ENCODE data around the gene LARP4B.

The LARP4B gene

GRCh38 chr10:865924-866576 lies 65.5 kb downstream of the LARP4B start:
- Mint-ChIP-seq H3K36me3 (ENCODE audit: insufficient read depth) (peaks cover 32% of the 10 kb centered on the region), H3K9me3 (no peaks in the 10 kb centered on the region), H3K27me3 (no peaks in the 10 kb centered on the region), H3K4me1 (ENCODE audit: low read depth in 2 of 2) (peaks cover 17 to 43% of the 10 kb centered on the region in 2 donors), H3K27ac (peak overlapping the region; percentile 57 to 69), H3K4me3 (no peak overlapping the region)
- DNase-seq: no peak
- ATAC-seq (replicated peaks): no peak

GRCh38 chr10:865257-865656 lies 66.2 kb downstream of the LARP4B start:
- H3K27me3 Mint-ChIP-seq: no peaks in the 10 kb centered on the region
- H3K4me1 Mint-ChIP-seq (ENCODE audit: low read depth in 2 of 2): peaks cover 13 to 36% of the 10 kb centered on the region in 2 donors
- peak overlapping the region in 1 of 2 donors; percentile 57 for H3K27ac Mint-ChIP-seq
- no peak overlapping the region for H3K4me3 Mint-ChIP-seq
- H3K36me3 Mint-ChIP-seq (ENCODE audit: insufficient read depth): peaks cover 40% of the 10 kb centered on the region
- DNase-seq: no peak
- H3K9me3 Mint-ChIP-seq: no peaks in the 10 kb centered on the region
- ATAC-seq (replicated peaks): no peak

DNA sequence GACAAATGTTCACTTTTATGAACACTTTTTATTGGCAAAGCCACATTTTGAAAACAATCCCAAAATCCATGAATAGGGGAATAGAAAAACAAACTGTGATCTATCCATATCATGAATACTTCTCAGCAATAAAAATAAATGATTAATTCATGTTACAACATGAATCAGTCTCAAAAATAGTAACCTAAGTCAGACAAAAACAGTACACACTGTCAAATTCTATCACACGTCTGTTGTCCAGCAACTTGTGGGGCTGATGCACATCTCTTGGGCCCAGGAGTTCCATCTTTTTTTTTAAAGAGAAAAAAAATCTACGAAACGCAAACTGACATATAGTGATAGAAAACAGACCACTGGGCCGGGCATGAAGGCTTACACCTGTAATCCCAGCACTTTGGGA lies 71.0 kb downstream of the LARP4B start:
- Mint-ChIP-seq H3K27ac (peak overlapping the region; percentile 72 to 79), H3K4me1 (ENCODE audit: low read depth in 2 of 2) (peaks cover 15 to 37% of the 10 kb centered on the region in 2 donors), H3K27me3 (no peaks in the 10 kb centered on the region), H3K9me3 (no peaks in the 10 kb centered on the region), H3K4me3 (no peak overlapping the region), H3K36me3 (ENCODE audit: insufficient read depth) (peaks cover 40% of the 10 kb centered on the region)
- ATAC-seq (replicated peaks) (no peak), DNase-seq (no peak)

- H3K4me3 Mint-ChIP-seq: no peak overlapping the region
- H3K9me3 Mint-ChIP-seq: no peaks in the 10 kb centered on the region
- H3K27ac Mint-ChIP-seq: peak overlapping the region; percentile 44 to 72
- peaks cover 16 to 49% of the 10 kb centered on the region in 2 donors for H3K4me1 Mint-ChIP-seq (ENCODE audit: low read depth in 2 of 2)
- H3K36me3 Mint-ChIP-seq (ENCODE audit: insufficient read depth): peaks cover 20% of the 10 kb centered on the region
- DNase-seq: no peak
- ATAC-seq (replicated peaks): no peak
- H3K27me3 Mint-ChIP-seq: no peaks in the 10 kb centered on the region
Observed at GRCh38 chr10:856416-857157, 74.9 kb downstream of the LARP4B start.

DNA sequence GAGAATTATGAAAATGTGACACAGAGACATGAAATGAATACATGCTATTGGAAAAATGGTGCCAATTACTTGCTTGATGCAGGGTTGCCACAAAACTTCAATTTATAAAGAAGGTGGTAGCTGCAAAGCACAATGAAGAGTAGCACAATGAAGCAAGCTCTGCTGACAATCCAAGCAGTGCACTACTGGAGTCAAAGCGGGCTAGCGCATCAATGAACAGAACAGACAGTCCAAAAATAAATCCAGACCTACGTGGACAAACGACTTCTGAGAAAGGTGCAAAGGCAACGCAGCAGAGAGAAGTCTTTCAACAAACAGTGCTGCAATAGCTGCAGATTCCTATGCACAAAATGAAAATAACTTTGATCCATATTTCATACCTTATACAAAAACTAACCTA lies 75.8 kb downstream of the LARP4B start:
- Mint-ChIP-seq H3K4me3 (no peak overlapping the region), H3K27me3 (no peaks in the 10 kb centered on the region), H3K9me3 (peaks cover 0 to 5% of the 10 kb centered on the region in 2 donors), H3K4me1 (ENCODE audit: low read depth in 2 of 2) (peaks cover 19 to 56% of the 10 kb centered on the region in 2 donors), H3K36me3 (ENCODE audit: insufficient read depth) (peaks cover 23% of the 10 kb centered on the region), H3K27ac (peak overlapping the region; percentile 72 to 75)
- no peak for DNase-seq
- no peak for ATAC-seq (replicated peaks)

DNA sequence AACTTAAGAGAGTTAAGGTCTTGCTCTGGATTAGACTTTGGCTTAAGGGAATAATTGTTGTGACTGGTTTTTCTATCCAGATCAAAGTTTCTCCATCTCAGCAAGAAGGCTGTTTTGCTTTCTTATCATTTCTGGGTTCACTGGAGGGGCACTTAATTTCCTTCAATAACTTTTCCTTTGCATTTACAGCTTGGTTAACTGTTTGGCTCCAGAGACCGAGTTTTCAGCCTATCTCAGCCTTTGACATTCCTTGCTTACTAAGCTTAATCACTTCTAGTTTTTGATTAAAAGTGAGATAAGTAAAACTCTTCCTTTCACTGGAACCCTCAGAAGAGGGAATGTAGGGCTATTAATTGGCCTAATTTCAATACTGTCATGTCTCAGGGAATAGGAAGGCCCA lies 76.4 kb downstream of the LARP4B start:
- H3K9me3 Mint-ChIP-seq: peaks cover 0 to 11% of the 10 kb centered on the region in 2 donors
- peak overlapping the region; percentile 72 to 75 for H3K27ac Mint-ChIP-seq
- no peak overlapping the region for H3K4me3 Mint-ChIP-seq
- ATAC-seq (replicated peaks) (no peak), DNase-seq (no peak)
- no peaks in the 10 kb centered on the region for H3K27me3 Mint-ChIP-seq
- peaks cover 22% of the 10 kb centered on the region for H3K36me3 Mint-ChIP-seq (ENCODE audit: insufficient read depth)
- peaks cover 19 to 56% of the 10 kb centered on the region in 2 donors for H3K4me1 Mint-ChIP-seq (ENCODE audit: low read depth in 2 of 2)

GRCh38 chr10:853017-853416 lies 78.5 kb downstream of the LARP4B start:
- Mint-ChIP-seq H3K27me3 (no peaks in the 10 kb centered on the region), H3K36me3 (ENCODE audit: insufficient read depth) (peaks cover 23% of the 10 kb centered on the region), H3K4me1 (ENCODE audit: low read depth in 2 of 2) (peaks cover 22 to 66% of the 10 kb centered on the region in 2 donors), H3K9me3 (peaks cover 1 to 16% of the 10 kb centered on the region in 2 donors), H3K4me3 (no peak overlapping the region), H3K27ac (peak overlapping the region; percentile 42 to 63)
- DNase-seq: no peak
- ATAC-seq (replicated peaks): no peak

GRCh38 chr10:852386-852785 lies 79.1 kb downstream of the LARP4B start:
- Mint-ChIP-seq H3K27ac (peak overlapping the region; percentile 42 to 63), H3K36me3 (ENCODE audit: insufficient read depth) (peaks cover 24% of the 10 kb centered on the region), H3K4me3 (no peak overlapping the region), H3K27me3 (no peaks in the 10 kb centered on the region), H3K9me3 (peaks cover 1 to 16% of the 10 kb centered on the region in 2 donors), H3K4me1 (ENCODE audit: low read depth in 2 of 2) (peaks cover 25 to 69% of the 10 kb centered on the region in 2 donors)
- DNase-seq: no peak
- no peak for ATAC-seq (replicated peaks)

- Mint-ChIP-seq H3K27ac (peak overlapping the region; percentile 42 to 63), H3K4me1 (ENCODE audit: low read depth in 2 of 2) (peaks cover 26 to 68% of the 10 kb centered on the region in 2 donors), H3K4me3 (no peak overlapping the region), H3K36me3 (ENCODE audit: insufficient read depth) (peaks cover 28% of the 10 kb centered on the region), H3K9me3 (peaks cover 1 to 16% of the 10 kb centered on the region in 2 donors), H3K27me3 (no peaks in the 10 kb centered on the region)
- ATAC-seq (replicated peaks) (no peak), DNase-seq (no peak)
Observed at GRCh38 chr10:851901-852300, 79.6 kb downstream of the LARP4B start.

DNA sequence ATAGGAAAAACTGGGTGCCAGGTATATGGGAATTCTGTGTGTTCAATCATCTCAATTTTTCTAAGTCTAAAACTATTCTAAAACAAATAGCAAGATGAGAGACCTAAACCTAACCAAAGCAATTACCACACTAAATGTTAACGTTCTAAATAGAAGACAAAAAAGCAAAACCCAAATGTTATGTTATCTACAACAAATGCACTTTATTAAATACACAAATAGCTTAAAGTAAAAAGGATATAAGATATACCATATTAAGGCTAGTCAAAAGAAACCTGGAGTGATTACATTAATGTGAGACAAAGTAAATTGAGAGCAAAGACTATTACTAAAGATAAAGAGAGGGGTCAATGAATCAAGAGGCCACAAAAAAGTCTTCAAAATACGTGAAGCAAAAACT lies 81.4 kb downstream of the LARP4B start:
- no peak for DNase-seq
- no peaks in the 10 kb centered on the region for H3K27me3 Mint-ChIP-seq
- peak overlapping the region in 1 of 2 donors; percentile 10 for H3K4me3 Mint-ChIP-seq
- H3K36me3 Mint-ChIP-seq (ENCODE audit: insufficient read depth): peaks cover 27% of the 10 kb centered on the region
- peaks cover 1 to 16% of the 10 kb centered on the region in 2 donors for H3K9me3 Mint-ChIP-seq
- peaks cover 27 to 72% of the 10 kb centered on the region in 2 donors for H3K4me1 Mint-ChIP-seq (ENCODE audit: low read depth in 2 of 2)
- peak overlapping the region in 1 of 2 donors; percentile 61 for H3K27ac Mint-ChIP-seq
- no peak for ATAC-seq (replicated peaks)

DNA sequence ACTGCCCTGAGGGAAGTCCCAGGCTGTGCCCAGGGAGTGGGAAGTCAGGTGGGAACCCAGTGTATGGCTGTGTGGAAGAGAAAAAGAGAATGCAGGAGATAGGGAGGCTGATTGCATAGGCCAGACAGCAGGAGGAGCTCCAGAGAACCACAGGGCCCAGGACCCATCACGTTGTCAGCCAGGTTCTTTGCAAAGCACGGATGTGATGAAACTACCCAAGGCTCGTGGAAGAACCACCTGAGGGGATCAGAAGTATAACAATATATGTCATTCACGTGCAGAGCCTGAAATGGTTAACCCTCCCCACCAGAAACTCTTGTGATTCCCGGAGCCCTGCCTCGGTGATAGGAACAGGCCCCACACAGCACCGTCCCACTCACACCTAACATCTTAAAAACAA lies 83.6 kb downstream of the LARP4B start:
- no peak overlapping the region for H3K4me3 Mint-ChIP-seq
- ATAC-seq (replicated peaks) (no peak), DNase-seq (no peak)
- no peaks in the 10 kb centered on the region for H3K27me3 Mint-ChIP-seq
- H3K9me3 Mint-ChIP-seq: peaks cover 1 to 16% of the 10 kb centered on the region in 2 donors
- H3K36me3 Mint-ChIP-seq (ENCODE audit: insufficient read depth): peaks cover 41% of the 10 kb centered on the region
- H3K27ac Mint-ChIP-seq: peak overlapping the region; percentile 18 to 76
- H3K4me1 Mint-ChIP-seq (ENCODE audit: low read depth in 2 of 2): peaks cover 25 to 62% of the 10 kb centered on the region in 2 donors

DNA sequence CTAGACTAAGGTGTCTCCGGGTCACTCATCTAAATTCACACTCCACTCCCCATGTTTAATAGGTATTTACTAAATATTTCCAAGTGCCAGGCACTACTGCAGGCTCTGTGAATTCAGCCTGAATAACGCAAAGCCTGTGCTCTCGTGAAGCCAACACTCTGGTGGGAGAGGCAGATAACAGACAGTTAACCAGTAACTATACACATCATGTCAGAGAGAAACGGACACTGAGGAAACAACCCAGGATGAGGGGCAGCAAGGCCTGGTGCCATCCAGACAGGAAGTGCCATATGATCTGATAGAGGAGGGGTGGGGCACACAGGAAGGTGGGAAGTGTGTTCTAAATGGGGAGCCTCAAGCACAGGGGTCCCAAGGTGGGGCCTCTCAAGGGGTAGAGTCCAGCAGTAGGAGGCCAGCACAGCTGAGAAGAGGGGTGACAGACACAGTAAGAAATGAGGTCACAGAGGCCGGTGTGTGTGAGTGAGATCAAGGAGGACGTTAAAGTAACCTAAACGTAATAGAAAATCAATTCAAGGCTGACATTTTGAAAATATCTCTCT lies 85.3 kb downstream of the LARP4B start:
- Mint-ChIP-seq H3K27ac (peak overlapping the region; percentile 20 to 83), H3K4me3 (no peak overlapping the region), H3K36me3 (ENCODE audit: insufficient read depth) (peaks cover 50% of the 10 kb centered on the region), H3K27me3 (no peaks in the 10 kb centered on the region), H3K4me1 (ENCODE audit: low read depth in 2 of 2) (peaks cover 21 to 49% of the 10 kb centered on the region in 2 donors), H3K9me3 (peaks cover 1 to 16% of the 10 kb centered on the region in 2 donors)
- ATAC-seq (replicated peaks) (no peak), DNase-seq (no peak)

DNA sequence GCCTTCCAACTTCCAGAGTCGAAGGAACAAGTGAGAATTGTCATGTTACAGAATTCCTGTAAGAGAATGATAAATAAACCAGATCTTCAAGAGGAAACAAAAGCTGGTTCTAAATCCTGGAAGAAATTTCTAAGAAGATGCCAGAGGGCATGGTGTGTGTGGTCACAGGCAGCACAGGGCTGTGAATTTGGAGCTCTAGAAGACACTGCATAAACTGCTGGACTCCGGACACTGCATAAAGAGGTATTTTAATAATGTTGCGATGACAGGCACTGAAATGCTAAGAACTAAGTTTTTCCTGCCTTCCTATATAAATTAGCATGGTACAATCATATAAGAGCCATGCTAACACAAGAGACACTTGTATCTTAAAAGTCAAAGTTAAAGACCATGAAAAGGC lies 86.0 kb downstream of the LARP4B start:
- peaks cover 48% of the 10 kb centered on the region for H3K36me3 Mint-ChIP-seq (ENCODE audit: insufficient read depth)
- peaks cover 19 to 45% of the 10 kb centered on the region in 2 donors for H3K4me1 Mint-ChIP-seq (ENCODE audit: low read depth in 2 of 2)
- H3K27ac Mint-ChIP-seq: peak overlapping the region in 1 of 2 donors; percentile 83
- DNase-seq: no peak
- H3K4me3 Mint-ChIP-seq: no peak overlapping the region
- peaks cover 1 to 9% of the 10 kb centered on the region in 2 donors for H3K9me3 Mint-ChIP-seq
- no peak for ATAC-seq (replicated peaks)
- H3K27me3 Mint-ChIP-seq: no peaks in the 10 kb centered on the region
